H9 (cell line): ENCODE measurements around the gene TGFBRAP1. TPM values are rescaled to one million over a fixed set of nuclear protein-coding genes. Genes with fewer than 3 reads are reported as not detected.

Experiments
- DNase-seq: peaks from one replicate; pipeline ENCODE4 v3.0.0-alpha.2; 2017
- H2AFZ ChIP-seq: one replicate; pipeline ENCODE4 v1.6.1; 2013; ENCODE audit warnings: mild to moderate bottlenecking, low read length, control low read depth, moderate library complexity
- H2AK5ac ChIP-seq: 2 replicates; pipeline ENCODE4 v1.6.1; 2013; ENCODE audit warnings: low read length, control low read depth, mixed read lengths; ENCODE audit not compliant: insufficient read length
- H2BK120ac ChIP-seq: one replicate; pipeline ENCODE4 v1.6.1; 2013; ENCODE audit warnings: low read depth, mild to moderate bottlenecking, low read length, control low read depth, inconsistent platforms; ENCODE audit not compliant: poor library complexity, severe bottlenecking
- H2BK12ac ChIP-seq: 2 replicates; pipeline ENCODE4 v1.6.1; 2013; ENCODE audit warnings: low read length, control low read depth, mixed read lengths, low read depth; ENCODE audit not compliant: insufficient read length
- H2BK15ac ChIP-seq: 2 replicates; pipeline ENCODE4 v1.6.1; 2013; ENCODE audit warnings: low read depth, low read length, control low read depth
- H2BK20ac ChIP-seq: one replicate; pipeline ENCODE4 v1.6.1; 2013; ENCODE audit warnings: low read depth, mild to moderate bottlenecking, low read length, control low read depth, inconsistent platforms; ENCODE audit not compliant: poor library complexity, severe bottlenecking
- H2BK5ac ChIP-seq: 2 replicates; pipeline ENCODE4 v1.6.1; 2013; ENCODE audit warnings: low read length, control low read depth, mixed read lengths; ENCODE audit not compliant: insufficient read length
- H3K14ac ChIP-seq: 2 replicates; pipeline ENCODE4 v1.6.1; 2013; ENCODE audit warnings: low read length, control low read depth; ENCODE audit not compliant: insufficient read depth
- H3K18ac ChIP-seq: 2 replicates; pipeline ENCODE4 v1.6.1; 2013; ENCODE audit warnings: low read depth, mild to moderate bottlenecking, mixed read lengths, low read length, control low read depth; ENCODE audit not compliant: insufficient read length
- H3K23ac ChIP-seq: 2 replicates; pipeline ENCODE4 v1.6.1; 2013; ENCODE audit warnings: low read length, control low read depth, mixed read lengths, low read depth; ENCODE audit not compliant: insufficient read length
- H3K23me2 ChIP-seq: 2 replicates; pipeline ENCODE4 v1.6.1; 2013; ENCODE audit warnings: low read depth, mild to moderate bottlenecking, mixed read lengths, low read length, control low read depth; ENCODE audit not compliant: insufficient read length, poor library complexity, severe bottlenecking
- H3K27ac ChIP-seq: 2 replicates; pipeline ENCODE4 v1.5.1; 2013; ENCODE audit warnings: low read length, control low read depth, mixed read lengths, low read depth; ENCODE audit not compliant: insufficient read length
- H3K27me3 ChIP-seq: 2 replicates; pipeline ENCODE4 v1.6.1; 2013; ENCODE audit warnings: low read length, control low read depth, inconsistent platforms; ENCODE audit not compliant: insufficient read depth
- H3K4ac ChIP-seq: 2 replicates; pipeline ENCODE4 v1.6.1; 2013; ENCODE audit warnings: low read depth, mild to moderate bottlenecking, control low read depth, inconsistent platforms, low read length, moderate library complexity
- H3K4me1 ChIP-seq: 2 replicates; pipeline ENCODE4 v1.6.1; 2013; ENCODE audit warnings: low read length, control low read depth, inconsistent platforms; ENCODE audit not compliant: insufficient read depth
- H3K4me2 ChIP-seq: 2 replicates; pipeline ENCODE4 v1.6.1; 2013; ENCODE audit warnings: low read length, control low read depth, mixed read lengths; ENCODE audit not compliant: insufficient read length, insufficient read depth
- H3K56ac ChIP-seq: 2 replicates; pipeline ENCODE4 v1.6.1; 2013; ENCODE audit warnings: low read depth, mild to moderate bottlenecking, mixed read lengths, low read length, control low read depth; ENCODE audit not compliant: insufficient read length
- H3K79me1 ChIP-seq: 2 replicates; pipeline ENCODE4 v1.6.1; 2013; ENCODE audit warnings: low read depth, mild to moderate bottlenecking, moderate library complexity, low read length, control low read depth, inconsistent platforms; ENCODE audit not compliant: insufficient read depth, poor library complexity, severe bottlenecking
- H3K79me2 ChIP-seq: 2 replicates; pipeline ENCODE4 v1.6.1; 2013; ENCODE audit warnings: low read length, control low read depth, inconsistent platforms; ENCODE audit not compliant: insufficient read depth
- H3K9ac ChIP-seq: 2 replicates; pipeline ENCODE4 v1.6.1; 2013; ENCODE audit warnings: low read length, control low read depth, mixed read lengths; ENCODE audit not compliant: insufficient read length; ENCODE audit errors: extremely low read depth
- H3K9me3 ChIP-seq: one replicate; pipeline ENCODE4 v1.6.1; 2013; ENCODE audit warnings: low read depth, low read length, inconsistent platforms; ENCODE audit not compliant: control insufficient read depth
- H3T11ph ChIP-seq: one replicate; pipeline ENCODE4 v1.6.1; 2013; ENCODE audit warnings: mild to moderate bottlenecking, low read length, control low read depth, inconsistent platforms
- H4K20me1 ChIP-seq: one replicate; pipeline ENCODE4 v1.6.1; 2013; ENCODE audit not compliant: control insufficient read depth, insufficient read length, insufficient read depth
- H4K5ac ChIP-seq: 2 replicates; pipeline ENCODE4 v1.6.1; 2013; ENCODE audit warnings: low read depth, mild to moderate bottlenecking, mixed read lengths, low read length, control low read depth; ENCODE audit not compliant: insufficient read length
- H4K8ac ChIP-seq: replicated peaks from 2 replicates; pipeline ENCODE4 v1.6.1; 2013; ENCODE audit warnings: low read length, control low read depth, mixed read lengths, low read depth; ENCODE audit not compliant: insufficient read length
- H4K91ac ChIP-seq: 2 replicates; pipeline ENCODE4 v1.6.1; 2013; ENCODE audit warnings: low read depth, mild to moderate bottlenecking, moderate library complexity, mixed read lengths, low read length, control low read depth; ENCODE audit not compliant: insufficient read length
- H3K27ac Mint-ChIP-seq, 3 experiments: 2 replicates in 2 of 3; 3 replicates in 1 of 3; pipeline ENCODE4 v1.8.0; 2020 to 2021; ENCODE audit warnings: mixed read lengths in 3 of 3, mild to moderate bottlenecking in 1 of 3, moderate library complexity in 1 of 3
- H3K27me3 Mint-ChIP-seq: 2 replicates; pipeline ENCODE4 v1.8.0; 2021; ENCODE audit warnings: low read depth, mild to moderate bottlenecking, moderate library complexity, mixed read lengths
- H3K36me3 Mint-ChIP-seq, 3 experiments: 2 replicates in 2 of 3; 3 replicates in 1 of 3; pipeline ENCODE4 v1.8.0; 2020 to 2021; ENCODE audit warnings: low read depth in 3 of 3, mixed read lengths in 3 of 3; ENCODE audit not compliant: insufficient read depth in 1 of 3
- H3K4me1 Mint-ChIP-seq, 2 experiments: 2 replicates each; pipeline ENCODE4 v1.8.0; 2020; ENCODE audit warnings: mixed read lengths in 2 of 2
- H3K4me3 Mint-ChIP-seq, 2 experiments: 2 replicates in 1 of 2; 3 replicates in 1 of 2; pipeline ENCODE4 v1.8.0; 2020 to 2021; ENCODE audit warnings: mild to moderate bottlenecking in 2 of 2, mixed read lengths in 2 of 2, moderate library complexity in 1 of 2
- H3K9me3 Mint-ChIP-seq, 2 experiments: 2 replicates in 1 of 2; 3 replicates in 1 of 2; pipeline ENCODE4 v1.8.0; 2020; ENCODE audit warnings: mild to moderate bottlenecking in 2 of 2, mixed read lengths in 2 of 2, moderate library complexity in 1 of 2
- CTCF ChIP-seq: fragments of 200-600 bp; sonication (generic); conservative IDR thresholded peaks from 3 replicates; pipeline ENCODE4 v1.8.0; 2021; ENCODE audit warnings: antibody characterized with exemption, mild to moderate bottlenecking
- WGBS: extraction: QIAGEN DNeasy Blood & Tissue Kit; methylation state at CpG from one replicate; pipeline ENCODE4 v1.1.7; 2013; ENCODE audit warnings: missing lambda C conversion rate, low lambda C conversion rate, mixed read lengths; ENCODE audit not compliant: insufficient read length; ENCODE audit errors: extremely low coverage; 5-methylcytosine and 5-hydroxymethylcytosine counted together
- total RNA-seq: library from RNA; stranded (reverse); gene quantifications from 2 replicates; pipeline ENCODE4 v1.2.1, GENCODE V29; 2021

TGFBRAP1 gene
- total RNA-seq, 1 experiment from 2014 or later: 23.6 TPM

GRCh38 chr2:105236060-105236424 lies 93.5 kb downstream of the TGFBRAP1 start:
- Histone ChIP-seq H3K27me3 (no peaks in the 10 kb centered on the region), H4K91ac (no peak overlapping the region), H3K4me1 (no peaks in the 10 kb centered on the region), H2AK5ac (no peak overlapping the region), H3K23me2 (no peaks in the 10 kb centered on the region), H2BK120ac (no peak overlapping the region), H4K5ac (no peak overlapping the region), H4K8ac (no peak overlapping the region), H3K9ac (no peak overlapping the region), H3K14ac (no peak overlapping the region), H2BK15ac (no peak overlapping the region), H3K4me2 (no peak overlapping the region), H3K4ac (no peak overlapping the region), H2BK12ac (no peak overlapping the region), H3K79me2 (no peaks in the 10 kb centered on the region), H3K56ac (no peak overlapping the region), H2BK20ac (no peak overlapping the region), H3K23ac (no peak overlapping the region), H3T11ph (no peak overlapping the region), H3K9me3 (no peaks in the 10 kb centered on the region), H3K27ac (no peak overlapping the region), H3K18ac (no peak overlapping the region), H2AFZ (no peak overlapping the region), H2BK5ac (no peak overlapping the region), H4K20me1 (no peaks in the 10 kb centered on the region), H3K79me1 (no peaks in the 10 kb centered on the region)
- H3K36me3 Mint-ChIP-seq: no peaks in the 10 kb centered on the region
- peaks cover 14% of the 10 kb centered on the region in 2 experiments for H3K4me1 Mint-ChIP-seq
- H3K27me3 Mint-ChIP-seq: peaks cover 25% of the 10 kb centered on the region
- WGBS: no CpG with 5 or more reads among the region's 5 CpGs
- no peak for TF ChIP-seq CTCF
- no peaks in the 10 kb centered on the region for H3K9me3 Mint-ChIP-seq
- no peak for DNase-seq
- H3K27ac Mint-ChIP-seq: no peak overlapping the region
- H3K4me3 Mint-ChIP-seq: no peak overlapping the region
